K562 (cell line): ENCODE measurements around the gene MLX. TPM values are rescaled to one million over a fixed set of nuclear protein-coding genes. Genes with fewer than 3 reads are reported as not detected.

Experiments used
- ADNP ChIP-seq: fragments of 200-800 bp; sonication (Bioruptor generic); IDR thresholded peaks from 2 replicates; pipeline ENCODE4 v1.6.1; 2016; ENCODE audit warnings: missing genetic modification characterization, missing compliant biosample characterization
- ATF1 ChIP-seq, 2 experiments: fragments of 450-650 bp in 1 of 2; IDR thresholded peaks; 2 replicates each; pipeline ENCODE4 v1.6.1; 2016; ENCODE audit warnings: missing compliant biosample characterization in 1 of 2, missing genetic modification characterization in 1 of 2
- CBX8 ChIP-seq: fragments of 200-600 bp; sonication (generic); IDR thresholded peaks from 2 replicates; pipeline ENCODE4 v1.6.1; 2012; ENCODE audit warnings: borderline replicate concordance, mixed run types, low read depth, mild to moderate bottlenecking, moderate library complexity, mixed read lengths, low read length, control low read depth, inconsistent platforms; ENCODE audit not compliant: poor library complexity, severe bottlenecking; ENCODE audit errors: extremely low read depth
- ELF2 ChIP-seq: fragments of 250-450 bp; sonication (Bioruptor Pico); IDR thresholded peaks from 2 replicates; pipeline ENCODE4 v1.5.0; 2021; ENCODE audit warnings: mild to moderate bottlenecking
- FOXK1 ChIP-seq: sonication (generic); formaldehyde crosslinking; IDR thresholded peaks from 2 replicates; pipeline ENCODE4 v1.8.0; 2022; ENCODE audit warnings: missing genetic modification reagents, mild to moderate bottlenecking, borderline replicate concordance
- GATAD2B ChIP-seq: fragments of 450-650 bp; IDR thresholded peaks from 2 replicates; pipeline ENCODE4 v1.6.1; 2017; ENCODE audit warnings: mild to moderate bottlenecking, borderline replicate concordance
- HEY1 ChIP-seq: fragments of 250-450 bp; sonication (Bioruptor Pico); IDR thresholded peaks from 2 replicates; pipeline ENCODE4 v1.5.0; 2020; ENCODE audit warnings: mild to moderate bottlenecking, moderate library complexity, borderline replicate concordance
- HSF4 ChIP-seq: fragments of 250-450 bp; sonication (Bioruptor Pico); IDR thresholded peaks from 2 replicates; pipeline ENCODE4 v2.1.2; 2022; ENCODE audit warnings: mild to moderate bottlenecking, moderate library complexity, borderline replicate concordance
- POLR2G ChIP-seq: fragments of 200-400 bp; formaldehyde crosslinking; IDR thresholded peaks from 2 replicates; pipeline ENCODE4 v1.6.1; 2017; ENCODE audit warnings: low read depth, mild to moderate bottlenecking, antibody characterized with exemption, low read length, moderate library complexity
- PYGO2 ChIP-seq: fragments of 450-650 bp; IDR thresholded peaks from 2 replicates; pipeline ENCODE4 v1.6.1; 2016; ENCODE audit warnings: mild to moderate bottlenecking, missing genetic modification characterization, moderate library complexity, missing compliant biosample characterization
- TEAD2 ChIP-seq: fragments of 450-650 bp; IDR thresholded peaks from 2 replicates; pipeline ENCODE4 v1.6.1; 2016; ENCODE audit warnings: missing genetic modification characterization, control low read depth, missing compliant biosample characterization
- U2AF1 ChIP-seq: fragments of 200-400 bp; formaldehyde crosslinking; optimal IDR thresholded peaks from 2 replicates; pipeline ENCODE3; 2017; ENCODE audit warnings: mild to moderate bottlenecking, low read depth, low read length, moderate library complexity
- ZC3H4 ChIP-seq: sonication (generic); formaldehyde crosslinking; IDR thresholded peaks from 2 replicates; pipeline ENCODE4 v1.9.0; 2021; ENCODE audit warnings: missing genetic modification reagents, borderline replicate concordance
- ZFP30 ChIP-seq: fragments of 250-450 bp; sonication (Bioruptor Pico); IDR thresholded peaks from 2 replicates; pipeline ENCODE4 v1.8.0; 2022; ENCODE audit warnings: moderate library complexity, mild to moderate bottlenecking, inconsistent platforms, borderline replicate concordance
- ZNF124 ChIP-seq: sonication (generic); formaldehyde crosslinking; IDR thresholded peaks from 2 replicates; pipeline ENCODE4 v1.8.1; 2022; ENCODE audit warnings: missing genetic modification reagents
- ZNF239 ChIP-seq: fragments of 250-450 bp; sonication (Bioruptor Pico); IDR thresholded peaks from 2 replicates; pipeline ENCODE4 v1.4.0; 2020; ENCODE audit warnings: mild to moderate bottlenecking
- ZNF280B ChIP-seq: fragments of 250-450 bp; sonication (Bioruptor Pico); IDR thresholded peaks from 2 replicates; pipeline ENCODE4 v1.5.1; 2021; ENCODE audit warnings: mild to moderate bottlenecking
- ZNF785 ChIP-seq: fragments of 250-450 bp; sonication (Bioruptor Pico); IDR thresholded peaks from 2 replicates; pipeline ENCODE4 v1.4.0; 2020; ENCODE audit warnings: mild to moderate bottlenecking
- ZNF79 ChIP-seq: fragments of 250-450 bp; sonication (Bioruptor Pico); IDR thresholded peaks from 2 replicates; pipeline ENCODE4 v1.4.0; 2020; ENCODE audit warnings: low read depth, mild to moderate bottlenecking, moderate library complexity
- polyA plus RNA-seq, 8 experiments: library from polyadenylated mRNA; depleted of rRNA in 4 of 8; stranded (reverse) in 5 of 8; unstranded in 3 of 8; fragments of >200 nt; fragmentation: Nextera tagmentation in 2 of 8; fragmentation: Illumina TruSeq in 1 of 8; extraction: Ambion mirVana in 2 of 8; extraction: Trizol in 1 of 8; gene quantifications; 2 replicates each; pipeline versions ENCODE4 v1.2.1 to v1.2.3, GENCODE V29; 2011 to 2014; ENCODE audit warnings: inconsistent platforms in 1 of 8, missing spikeins in 1 of 8
- total RNA-seq, 7 experiments: library from RNA; depleted of rRNA in 6 of 7; stranded (reverse); fragments of >200 nt in 6 of 7; fragmentation: Illumina TruSeq in 2 of 7; extraction: Trizol in 2 of 7; gene quantifications; 2 replicates each; pipeline versions ENCODE4 v1.2.1 to v1.2.3, GENCODE V29; 2011 to 2021; ENCODE audit warnings: low replicate concordance in 1 of 7
- TF ChIP-seq, protein P1 (sequence below), 3 experiments: fragments of 200-800 bp in 1 of 3; sonication (Bioruptor generic) in 1 of 3; sonication (generic) in 1 of 3; formaldehyde crosslinking in 1 of 3; IDR thresholded peaks; 2 replicates each; pipeline versions ENCODE4 v1.6.1 to v1.8.0; 2016 to 2022; ENCODE audit warnings: mild to moderate bottlenecking in 2 of 3, missing compliant biosample characterization in 2 of 3, missing genetic modification characterization in 2 of 3, missing genetic modification reagents in 1 of 3
- TF ChIP-seq, protein P2 (sequence below), 2 experiments: fragments of 450-650 bp; conservative IDR thresholded peaks; 2 replicates each; pipeline ENCODE4 v1.6.1; 2017; ENCODE audit warnings: mild to moderate bottlenecking in 2 of 2, moderate library complexity in 2 of 2
- TF ChIP-seq, protein P3 (sequence below): fragments of 450-650 bp; formaldehyde crosslinking; IDR thresholded peaks from 2 replicates; pipeline ENCODE4 v1.4.0; 2022; ENCODE audit warnings: missing genetic modification characterization

The MLX gene
- total and polyA plus RNA-seq, 9 of the 15 experiments (the other 6 are each of a cell fraction or from before 2014, with no cell fraction given), result 42.9 to 100 (median 58.9) TPM

DNA sequence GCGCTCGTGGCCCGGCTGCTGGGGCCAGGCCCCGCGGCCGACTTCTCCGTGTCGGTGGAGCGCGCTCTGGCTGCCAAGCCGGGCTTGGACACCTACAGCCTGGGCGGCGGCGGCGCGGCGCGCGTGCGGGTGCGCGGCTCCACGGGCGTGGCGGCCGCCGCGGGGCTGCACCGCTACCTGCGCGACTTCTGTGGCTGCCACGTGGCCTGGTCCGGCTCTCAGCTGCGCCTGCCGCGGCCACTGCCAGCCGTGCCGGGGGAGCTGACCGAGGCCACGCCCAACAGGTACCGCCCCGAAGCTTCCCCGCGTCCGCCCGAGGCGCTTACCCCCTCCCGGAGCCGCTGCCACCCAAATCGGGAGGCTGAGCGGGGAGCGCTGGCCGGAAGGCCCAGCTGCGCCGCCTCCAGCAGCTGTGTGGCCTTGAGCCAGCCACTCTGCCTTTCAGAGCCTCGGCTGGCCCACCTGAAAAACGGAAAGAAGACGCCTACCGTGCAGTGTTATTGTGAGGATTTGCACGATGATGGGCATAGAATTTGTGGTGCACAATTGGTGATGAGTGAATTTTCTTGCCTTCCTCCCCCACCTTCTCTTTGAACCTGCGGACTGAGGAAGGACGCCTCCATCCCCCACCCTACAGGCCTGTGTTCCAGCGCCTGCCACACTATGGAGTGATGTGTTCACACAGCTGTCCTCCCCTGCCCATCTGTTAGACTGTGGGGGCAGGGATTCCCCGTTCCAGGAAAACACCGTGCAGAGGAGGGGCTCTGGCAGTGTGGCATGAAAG lies 30.3 kb upstream of the MLX start (continued):
- TF ChIP-seq, protein P1, sequence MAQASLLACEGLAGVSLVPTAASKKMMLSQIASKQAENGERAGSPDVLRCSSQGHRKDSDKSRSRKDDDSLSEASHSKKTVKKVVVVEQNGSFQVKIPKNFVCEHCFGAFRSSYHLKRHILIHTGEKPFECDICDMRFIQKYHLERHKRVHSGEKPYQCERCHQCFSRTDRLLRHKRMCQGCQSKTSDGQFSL (CRISPR knock-in tag; IDR thresholded peaks at IDR 0.05), result no peak
- TF ChIP-seq, protein P1 (tag; IDR thresholded peaks at IDR 0.05), result no peak
- no peak for TF ChIP-seq TEAD2 (tag)
- TF ChIP-seq ZNF239, result no peak
- peak; percentile 84; the same call in 1 of the 2 replicates for TF ChIP-seq GATAD2B
- no peak for TF ChIP-seq ELF2 (CRISPR knock-in tag)
- no peak for TF ChIP-seq ZNF785
- no peak for TF ChIP-seq ZNF124 (CRISPR knock-in tag)
- no peak for TF ChIP-seq ZFP30
- peak; percentile 76 for TF ChIP-seq POLR2G
- TF ChIP-seq PYGO2 (tag), result no peak
- no peak for TF ChIP-seq HSF4 (CRISPR knock-in tag)
- TF ChIP-seq, protein P2, sequence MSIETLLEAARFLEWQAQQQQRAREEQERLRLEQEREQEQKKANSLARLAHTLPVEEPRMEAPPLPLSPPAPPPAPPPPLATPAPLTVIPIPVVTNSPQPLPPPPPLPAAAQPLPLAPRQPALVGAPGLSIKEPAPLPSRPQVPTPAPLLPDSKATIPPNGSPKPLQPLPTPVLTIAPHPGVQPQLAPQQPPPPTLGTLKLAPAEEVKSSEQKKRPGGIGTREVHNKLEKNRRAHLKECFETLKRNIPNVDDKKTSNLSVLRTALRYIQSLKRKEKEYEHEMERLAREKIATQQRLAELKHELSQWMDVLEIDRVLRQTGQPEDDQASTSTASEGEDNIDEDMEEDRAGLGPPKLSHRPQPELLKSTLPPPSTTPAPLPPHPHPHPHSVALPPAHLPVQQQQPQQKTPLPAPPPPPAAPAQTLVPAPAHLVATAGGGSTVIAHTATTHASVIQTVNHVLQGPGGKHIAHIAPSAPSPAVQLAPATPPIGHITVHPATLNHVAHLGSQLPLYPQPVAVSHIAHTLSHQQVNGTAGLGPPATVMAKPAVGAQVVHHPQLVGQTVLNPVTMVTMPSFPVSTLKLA (conservative IDR thresholded peaks at IDR 0.05), result no peak; a peak in 2 of 4 replicates
- TF ChIP-seq FOXK1 (CRISPR knock-in tag), result no peak
- TF ChIP-seq, protein P3, sequence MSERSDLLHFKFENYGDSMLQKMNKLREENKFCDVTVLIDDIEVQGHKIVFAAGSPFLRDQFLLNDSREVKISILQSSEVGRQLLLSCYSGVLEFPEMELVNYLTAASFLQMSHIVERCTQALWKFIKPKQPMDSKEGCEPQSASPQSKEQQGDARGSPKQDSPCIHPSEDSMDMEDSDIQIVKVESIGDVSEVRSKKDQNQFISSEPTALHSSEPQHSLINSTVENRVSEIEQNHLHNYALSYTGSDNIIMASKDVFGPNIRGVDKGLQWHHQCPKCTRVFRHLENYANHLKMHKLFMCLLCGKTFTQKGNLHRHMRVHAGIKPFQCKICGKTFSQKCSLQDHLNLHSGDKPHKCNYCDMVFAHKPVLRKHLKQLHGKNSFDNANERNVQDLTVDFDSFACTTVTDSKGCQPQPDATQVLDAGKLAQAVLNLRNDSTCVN (CRISPR knock-in tag), result no peak
- TF ChIP-seq ATF1 (CRISPR knock-in tag; IDR thresholded peaks at IDR 0.05), result no peak
- TF ChIP-seq ATF1 (tag; IDR thresholded peaks at IDR 0.05), result no peak
- TF ChIP-seq U2AF1, result no peak
- no peak for TF ChIP-seq ZNF79 (CRISPR knock-in tag)
- no peak for TF ChIP-seq HEY1
- TF ChIP-seq ADNP (tag), result no peak
- TF ChIP-seq ZNF280B (CRISPR knock-in tag), result no peak
- TF ChIP-seq ZC3H4 (CRISPR knock-in tag), result no peak
- no peak for TF ChIP-seq CBX8
